Measurements from ENCODE around the gene FAM89B.

The FAM89B gene

DNA sequence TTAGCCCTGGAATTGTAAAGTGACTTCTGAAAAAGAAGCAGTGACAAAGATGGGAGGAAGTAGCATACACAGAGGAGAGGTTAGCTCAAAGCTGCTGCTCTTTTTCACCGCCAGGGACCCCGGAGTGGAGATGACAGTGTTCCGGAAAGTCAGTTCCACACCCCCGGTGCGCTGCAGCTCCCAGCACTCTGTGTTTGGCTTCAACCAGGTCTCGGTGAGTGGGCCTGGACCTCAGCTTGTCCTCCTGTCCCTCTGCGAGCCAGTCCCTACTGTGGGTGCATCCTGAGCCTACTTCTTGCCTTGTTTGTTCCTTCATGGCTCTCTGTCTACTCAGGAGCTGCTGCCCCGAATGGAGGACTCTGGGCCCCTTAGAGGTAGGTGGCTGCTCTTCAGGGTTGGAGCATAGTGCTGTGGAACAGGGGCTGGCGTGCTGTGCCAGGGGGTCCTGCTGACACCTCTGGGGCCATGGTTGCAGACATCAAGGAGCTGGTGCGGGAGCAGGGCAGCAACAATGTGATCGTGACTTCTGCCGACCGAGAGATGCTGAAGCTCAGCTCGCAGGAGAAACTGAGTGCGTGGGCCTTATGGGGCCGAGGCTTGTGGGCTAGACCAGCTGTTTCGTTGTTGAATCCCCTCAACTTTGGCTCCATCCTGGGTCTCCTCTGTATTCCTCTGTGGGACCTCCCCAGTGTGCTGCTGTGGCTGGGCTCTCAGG, 45.0 kb downstream of the FAM89B start:
- peak overlapping the region; percentile 91 for H3K4me3 ChIP-seq (ENCODE audit: low read depth, low read length)
- TF ChIP-seq, protein P1, sequence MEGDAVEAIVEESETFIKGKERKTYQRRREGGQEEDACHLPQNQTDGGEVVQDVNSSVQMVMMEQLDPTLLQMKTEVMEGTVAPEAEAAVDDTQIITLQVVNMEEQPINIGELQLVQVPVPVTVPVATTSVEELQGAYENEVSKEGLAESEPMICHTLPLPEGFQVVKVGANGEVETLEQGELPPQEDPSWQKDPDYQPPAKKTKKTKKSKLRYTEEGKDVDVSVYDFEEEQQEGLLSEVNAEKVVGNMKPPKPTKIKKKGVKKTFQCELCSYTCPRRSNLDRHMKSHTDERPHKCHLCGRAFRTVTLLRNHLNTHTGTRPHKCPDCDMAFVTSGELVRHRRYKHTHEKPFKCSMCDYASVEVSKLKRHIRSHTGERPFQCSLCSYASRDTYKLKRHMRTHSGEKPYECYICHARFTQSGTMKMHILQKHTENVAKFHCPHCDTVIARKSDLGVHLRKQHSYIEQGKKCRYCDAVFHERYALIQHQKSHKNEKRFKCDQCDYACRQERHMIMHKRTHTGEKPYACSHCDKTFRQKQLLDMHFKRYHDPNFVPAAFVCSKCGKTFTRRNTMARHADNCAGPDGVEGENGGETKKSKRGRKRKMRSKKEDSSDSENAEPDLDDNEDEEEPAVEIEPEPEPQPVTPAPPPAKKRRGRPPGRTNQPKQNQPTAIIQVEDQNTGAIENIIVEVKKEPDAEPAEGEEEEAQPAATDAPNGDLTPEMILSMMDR (IDR thresholded peaks at IDR 0.05; ENCODE audit: low read depth, low read length, missing control alignments), result no peak
- no peak for DNase-seq (ENCODE audit: low read depth)

- TF ChIP-seq, protein P1 (IDR thresholded peaks at IDR 0.05; ENCODE audit: low read depth, low read length, missing control alignments), result no peak
- no peak overlapping the region for H3K4me3 ChIP-seq (ENCODE audit: low read depth, low read length)
- DNase-seq (ENCODE audit: low read depth), result no peak
Measured at GRCh38 chr11:65617990-65618751, 45.8 kb downstream of the FAM89B start.

DNA sequence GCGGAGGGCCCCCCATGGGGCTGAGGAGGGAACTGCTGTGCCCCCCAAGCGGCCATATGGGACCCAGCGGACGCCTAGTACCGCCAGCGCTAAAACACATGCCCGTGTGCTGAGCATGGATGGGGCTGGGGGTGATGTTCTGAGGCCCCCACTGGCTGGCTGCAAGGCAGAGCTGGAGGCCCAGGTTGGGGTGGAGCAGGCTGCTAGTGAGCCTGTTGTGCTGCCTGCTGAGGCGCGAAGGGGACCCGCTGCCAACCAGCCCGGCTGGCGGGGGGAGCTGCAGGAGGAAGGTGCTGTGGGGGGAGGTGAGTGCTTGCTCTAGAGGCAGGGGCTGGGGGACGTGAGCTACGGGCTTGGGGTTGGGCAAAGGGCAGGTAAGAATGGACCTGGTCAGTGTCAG, 46.4 kb downstream of the FAM89B start:
- H3K4me3 ChIP-seq (ENCODE audit: low read depth, low read length), result no peak overlapping the region
- TF ChIP-seq, protein P1 (IDR thresholded peaks at IDR 0.05; ENCODE audit: low read depth, low read length, missing control alignments), result no peak
- DNase-seq (ENCODE audit: low read depth), result no peak

DNA sequence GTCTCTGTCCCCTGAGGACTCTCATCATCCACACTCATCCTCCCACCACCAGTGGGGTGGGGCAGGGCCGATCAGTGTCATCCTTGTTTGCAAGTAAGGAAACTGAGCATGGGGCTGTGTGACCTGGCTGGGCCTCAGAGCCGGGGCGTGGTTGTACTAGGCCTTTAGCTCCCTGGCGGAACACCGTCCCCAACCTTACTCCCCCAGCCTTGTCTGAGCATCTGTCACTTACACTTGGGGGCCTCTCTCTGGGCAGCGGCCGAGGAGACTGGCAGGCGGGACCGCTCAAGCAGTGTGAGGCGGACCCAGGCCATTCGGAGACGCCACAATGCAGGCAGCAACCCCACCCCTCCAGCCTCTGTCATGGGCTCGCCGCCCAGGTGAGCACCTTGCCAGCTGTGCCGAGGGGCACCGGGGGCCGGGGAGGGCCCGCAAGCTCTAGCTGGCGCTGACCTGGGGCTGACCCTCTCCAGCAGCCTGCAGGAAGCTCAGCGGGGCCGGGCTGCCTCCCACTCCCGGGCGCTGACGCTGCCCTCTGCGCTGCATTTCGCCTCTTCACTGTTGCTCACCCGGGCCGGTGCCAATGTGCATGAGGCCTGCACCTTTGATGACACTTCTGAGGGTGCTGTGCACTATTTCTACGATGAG, 47.1 kb downstream of the FAM89B start:
- no peak overlapping the region for H3K4me3 ChIP-seq (ENCODE audit: low read depth, low read length)
- DNase-seq (ENCODE audit: low read depth), result no peak
- TF ChIP-seq, protein P1 (IDR thresholded peaks at IDR 0.05; ENCODE audit: low read depth, low read length, missing control alignments), result no peak

DNA sequence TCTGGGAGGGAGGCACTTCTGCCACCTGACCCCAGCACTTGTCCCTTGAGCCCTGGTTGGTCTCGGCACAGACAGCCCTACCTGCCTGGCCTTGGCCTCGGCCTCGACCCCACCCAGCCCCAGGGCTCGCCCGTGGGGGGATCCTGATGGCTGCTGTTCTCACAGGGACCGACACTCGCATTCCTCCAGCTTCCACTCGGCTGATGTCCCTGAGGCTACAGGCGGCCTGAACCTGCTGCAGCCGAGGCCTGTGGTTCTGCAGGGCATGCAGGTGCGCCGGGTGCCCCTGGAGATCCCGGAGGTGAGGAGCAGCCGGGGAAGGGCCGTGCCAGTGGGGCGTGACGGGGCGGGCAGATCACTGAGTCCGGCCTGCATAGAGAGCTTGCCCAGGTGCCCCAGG, 48.3 kb downstream of the FAM89B start:
- no peak overlapping the region for H3K4me3 ChIP-seq (ENCODE audit: low read depth, low read length)
- DNase-seq (ENCODE audit: low read depth), result no peak
- TF ChIP-seq, protein P1 (IDR thresholded peaks at IDR 0.05; ENCODE audit: low read depth, low read length, missing control alignments), result no peak

GRCh38 chr11:65621460-65621859, 49.1 kb downstream of the FAM89B start:
- no peak overlapping the region for H3K4me3 ChIP-seq (ENCODE audit: low read depth, low read length)
- TF ChIP-seq, protein P1 (IDR thresholded peaks at IDR 0.05; ENCODE audit: low read depth, low read length, missing control alignments), result no peak
- no peak for DNase-seq (ENCODE audit: low read depth)
